Measurements from ENCODE around the gene ENOX1.

- TF ChIP-seq ZNF830 (CRISPR knock-in tag; IDR thresholded peaks at IDR 0.05) (no peak), RBBP5 (IDR thresholded peaks at IDR 0.05; ENCODE audit: borderline replicate concordance, insufficient read depth, low read length, poor library complexity, severe bottlenecking) (no peak)
Observed at GRCh38 chr13:43494206-43494605, 292.6 kb downstream of the ENOX1 start.
